K562 (cell line): Measurements from ENCODE around the gene EPB41L4A. TPM values are rescaled to one million over a fixed set of nuclear protein-coding genes. Genes with fewer than 3 reads are reported as not detected.

Experiments
- CTCFL ChIP-seq: IDR thresholded peaks from 2 replicates; pipeline ENCODE4 v1.6.1; 2011; ENCODE audit warnings: borderline replicate concordance, low read depth, mild to moderate bottlenecking, moderate library complexity, low read length; ENCODE audit not compliant: insufficient read depth, poor library complexity, severe bottlenecking
- DDX20 ChIP-seq: fragments of 450-650 bp; IDR thresholded peaks from 2 replicates; pipeline ENCODE4 v1.6.1; 2016; ENCODE audit warnings: missing genetic modification characterization, low read depth, mild to moderate bottlenecking, missing compliant biosample characterization, moderate library complexity
- NCOR1 ChIP-seq: fragments of 450-650 bp; IDR thresholded peaks from 2 replicates; pipeline ENCODE4 v1.6.1; 2016; ENCODE audit warnings: mild to moderate bottlenecking, moderate library complexity
- NRF1 ChIP-seq, 2 experiments: fragments of 450-650 bp; IDR thresholded peaks in 1 of 2; conservative IDR thresholded peaks in 1 of 2; 2 replicates each; pipeline ENCODE4 v1.6.1; 2014; ENCODE audit warnings: mild to moderate bottlenecking in 2 of 2
- PYGO2 ChIP-seq: fragments of 450-650 bp; IDR thresholded peaks from 2 replicates; pipeline ENCODE4 v1.6.1; 2016; ENCODE audit warnings: mild to moderate bottlenecking, missing genetic modification characterization, moderate library complexity, missing compliant biosample characterization
- ZKSCAN1 ChIP-seq: fragments of 150-350 bp; IDR thresholded peaks from 2 replicates; pipeline ENCODE4 v1.6.1; 2016; ENCODE audit warnings: low read depth, low read length
- ZKSCAN8 ChIP-seq: fragments of 200-800 bp; sonication (Bioruptor generic); IDR thresholded peaks from 2 replicates; pipeline ENCODE4 v1.6.1; 2016; ENCODE audit warnings: missing genetic modification characterization, missing compliant biosample characterization
- ZNF121 ChIP-seq: sonication (generic); formaldehyde crosslinking; conservative IDR thresholded peaks from 2 replicates; pipeline ENCODE4 v1.8.0; 2022; ENCODE audit warnings: missing genetic modification reagents
- ZNF143 ChIP-seq: sonication (generic); formaldehyde crosslinking; IDR thresholded peaks from 2 replicates; pipeline ENCODE4 v1.9.0; 2022; ENCODE audit warnings: mild to moderate bottlenecking, missing genetic modification reagents
- ZNF398 ChIP-seq: fragments of 250-450 bp; sonication (Bioruptor Pico); IDR thresholded peaks from 2 replicates; pipeline ENCODE4 v1.8.0; 2021; ENCODE audit warnings: moderate library complexity, mild to moderate bottlenecking, inconsistent platforms
- polyA plus RNA-seq, 8 experiments: library from polyadenylated mRNA; depleted of rRNA in 4 of 8; stranded (reverse) in 5 of 8; unstranded in 3 of 8; fragments of >200 nt; fragmentation: Nextera tagmentation in 2 of 8; fragmentation: Illumina TruSeq in 1 of 8; extraction: Ambion mirVana in 2 of 8; extraction: Trizol in 1 of 8; gene quantifications; 2 replicates each; pipeline versions ENCODE4 v1.2.1 to v1.2.3, GENCODE V29; 2011 to 2014; ENCODE audit warnings: inconsistent platforms in 1 of 8, missing spikeins in 1 of 8
- total RNA-seq, 7 experiments: library from RNA; depleted of rRNA in 6 of 7; stranded (reverse); fragments of >200 nt in 6 of 7; fragmentation: Illumina TruSeq in 2 of 7; extraction: Trizol in 2 of 7; gene quantifications; 2 replicates each; pipeline versions ENCODE4 v1.2.1 to v1.2.3, GENCODE V29; 2011 to 2021; ENCODE audit warnings: low replicate concordance in 1 of 7

The EPB41L4A gene
- total and polyA plus RNA-seq, 9 of the 15 experiments (the other 6 are each of a cell fraction or from before 2014, with no cell fraction given), result 0.04 to 0.35 (median 0.12) TPM; not detected in 3

GRCh38 chr5:112208699-112209615 lies 210.1 kb downstream of the EPB41L4A start (continued):
- no peak for TF ChIP-seq ZNF398 (CRISPR knock-in tag)
- TF ChIP-seq ZNF121 (CRISPR knock-in tag), result no peak
- peak; percentile 45 for TF ChIP-seq NCOR1
- TF ChIP-seq DDX20 (tag), result no peak
- TF ChIP-seq PYGO2 (tag), result no peak
- TF ChIP-seq NRF1 (conservative IDR thresholded peaks at IDR 0.05 in 1 of 2, IDR thresholded peaks at IDR 0.05 in 1 of 2), result no peak
- TF ChIP-seq CTCFL, result no peak
- TF ChIP-seq ZKSCAN8, result no peak
- TF ChIP-seq ZNF143 (CRISPR knock-in tag), result no peak
- no peak for TF ChIP-seq ZKSCAN1
